IMR-90 (cell line): ENCODE measurements around the gene SPATA2. TPM values are rescaled to one million over a fixed set of nuclear protein-coding genes. Genes with fewer than 3 reads are reported as not detected.

Experiments used
- ATAC-seq: fragments of 200-7000 bp; cut with Tn5 transposase; 2 replicates; pipeline ENCODE4 v1.9.1; 2020; ENCODE audit warnings: low read depth, mild to moderate bottlenecking, moderate library complexity
- BruUV-seq: library from RNA; stranded (reverse); fragments of 400-500 nt; replicated peaks from 2 replicates; lab custom pipeline; 2021; lab: Mats Ljungman, UMichigan
- CTCF ChIA-PET: fragments of 300-600 bp; formaldehyde crosslinking; extraction: SDS; loops from one replicate; lab custom pipeline; 2021; ENCODE audit warnings: antibody characterized with exemption; lab: Yijun Ruan, JAX
- POLR2A ChIA-PET: fragments of 300-600 bp; sonication (Branson Sonifier 250); formaldehyde crosslinking; loops from one replicate; lab custom pipeline; 2022; ENCODE audit warnings: antibody characterized with exemption; ENCODE audit not compliant: unreplicated experiment; lab: Charles Lee
- DNase-seq: peaks from one replicate; pipeline ENCODE4 v3.0.0; 2013
- H2AFZ ChIP-seq: replicated peaks from 2 replicates; pipeline ENCODE3; 2013; ENCODE audit warnings: low read length, mild to moderate bottlenecking; ENCODE audit not compliant: poor library complexity
- H2AK5ac ChIP-seq: 2 replicates; pipeline ENCODE4 v1.6.1; 2013; ENCODE audit warnings: low read depth, low read length, inconsistent platforms
- H2AK9ac ChIP-seq: replicated peaks from 2 replicates; pipeline ENCODE3; 2013; ENCODE audit warnings: mild to moderate bottlenecking, low read depth, low read length, moderate library complexity; ENCODE audit not compliant: poor library complexity
- H2BK120ac ChIP-seq: 2 replicates; pipeline ENCODE4 v1.6.1; 2013; ENCODE audit warnings: low read depth, low read length, inconsistent platforms
- H2BK15ac ChIP-seq: 3 replicates; pipeline ENCODE4 v1.6.1; 2013; ENCODE audit warnings: low read depth, low read length, inconsistent platforms
- H2BK20ac ChIP-seq: 2 replicates; pipeline ENCODE4 v1.6.1; 2013; ENCODE audit warnings: low read depth, mild to moderate bottlenecking, inconsistent platforms, low read length, moderate library complexity
- H2BK5ac ChIP-seq: 2 replicates; pipeline ENCODE4 v1.6.1; 2013; ENCODE audit warnings: mild to moderate bottlenecking, low read depth, low read length, inconsistent platforms; ENCODE audit not compliant: poor library complexity, severe bottlenecking
- H3K14ac ChIP-seq: replicated peaks from 2 replicates; pipeline ENCODE4 v1.6.1; 2013; ENCODE audit warnings: low read depth, low read length, inconsistent platforms
- H3K18ac ChIP-seq: 2 replicates; pipeline ENCODE4 v1.6.1; 2013; ENCODE audit warnings: low read depth, low read length, control low read depth
- H3K23ac ChIP-seq: 2 replicates; pipeline ENCODE4 v1.6.1; 2013; ENCODE audit warnings: low read depth, low read length, inconsistent platforms
- H3K27ac ChIP-seq: 2 replicates; pipeline ENCODE4 v1.5.1; 2013; ENCODE audit warnings: mild to moderate bottlenecking, control low read depth, low read length; ENCODE audit not compliant: insufficient read depth
- H3K27me3 ChIP-seq: 2 replicates; pipeline ENCODE4 v1.6.1; 2013; ENCODE audit warnings: low read length; ENCODE audit not compliant: control insufficient read depth, insufficient read depth
- H3K36me3 ChIP-seq: 2 replicates; pipeline ENCODE4 v1.6.1; 2013; ENCODE audit warnings: low read length, mixed read lengths; ENCODE audit not compliant: control insufficient read depth, insufficient read depth
- H3K4ac ChIP-seq: 2 replicates; pipeline ENCODE4 v1.6.1; 2013; ENCODE audit warnings: low read depth, low read length, inconsistent platforms
- H3K4me1 ChIP-seq: 2 replicates; pipeline ENCODE4 v1.6.1; 2013; ENCODE audit warnings: low read length, mixed read lengths; ENCODE audit not compliant: control insufficient read depth, insufficient read depth
- H3K4me2 ChIP-seq: 2 replicates; pipeline ENCODE4 v1.6.1; 2013; ENCODE audit warnings: low read depth, mild to moderate bottlenecking, control low read depth, low read length, moderate library complexity
- H3K4me3 ChIP-seq: 2 replicates; pipeline ENCODE4 v1.5.1; 2013; ENCODE audit warnings: low read depth, mild to moderate bottlenecking, control low read depth, low read length, moderate library complexity; ENCODE audit not compliant: insufficient read depth
- H3K56ac ChIP-seq: 2 replicates; pipeline ENCODE4 v1.6.1; 2013; ENCODE audit warnings: low read length, inconsistent platforms; ENCODE audit not compliant: insufficient read depth; ENCODE audit errors: extremely low read depth
- H3K79me1 ChIP-seq, 2 experiments: 2 replicates each; pipeline ENCODE4 v1.6.1; 2013; ENCODE audit warnings: low read length in 2 of 2, inconsistent platforms in 1 of 2, low read depth in 1 of 2
- H3K9ac ChIP-seq: 2 replicates; pipeline ENCODE4 v1.6.1; 2013; ENCODE audit warnings: low read depth, low read length, control low read depth
- H3K9me1 ChIP-seq: 2 replicates; pipeline ENCODE4 v1.6.1; 2013; ENCODE audit warnings: low read length, inconsistent platforms; ENCODE audit not compliant: insufficient read depth
- H3K9me3 ChIP-seq: 2 replicates; pipeline ENCODE4 v1.6.1; 2013; ENCODE audit warnings: low read length; ENCODE audit not compliant: control insufficient read depth, insufficient read depth
- H4K20me1 ChIP-seq: 2 replicates; pipeline ENCODE4 v1.6.1; 2013; ENCODE audit warnings: low read length, inconsistent platforms; ENCODE audit not compliant: insufficient read depth
- H4K5ac ChIP-seq: 2 replicates; pipeline ENCODE4 v1.6.1; 2013; ENCODE audit warnings: mild to moderate bottlenecking, low read depth, low read length, control low read depth
- H4K8ac ChIP-seq, 2 experiments: 2 replicates each; pipeline ENCODE4 v1.6.1; 2013; ENCODE audit warnings: low read depth in 2 of 2, low read length in 2 of 2, control low read depth in 1 of 2, inconsistent platforms in 1 of 2
- H4K91ac ChIP-seq: 2 replicates; pipeline ENCODE4 v1.6.1; 2013; ENCODE audit warnings: low read depth, low read length, inconsistent platforms; ENCODE audit not compliant: insufficient read depth
- BHLHE40 ChIP-seq: fragments of 150-350 bp; IDR thresholded peaks from 2 replicates; pipeline ENCODE4 v1.6.1; 2016; ENCODE audit warnings: mild to moderate bottlenecking, low read depth, low read length
- CEBPB ChIP-seq: IDR thresholded peaks from 2 replicates; pipeline ENCODE4 v1.6.1; 2012; ENCODE audit warnings: low read depth, low read length, improper control_type of control experiment
- CTCF ChIP-seq: conservative IDR thresholded peaks from 2 replicates; pipeline ENCODE4 v1.5.1; 2012; ENCODE audit warnings: mild to moderate bottlenecking, low read depth, low read length, improper control_type of control experiment
- ELK1 ChIP-seq: fragments of 150-350 bp; IDR thresholded peaks from 2 replicates; pipeline ENCODE4 v1.6.1; 2016; ENCODE audit warnings: low read depth, mild to moderate bottlenecking, low read length, moderate library complexity, borderline replicate concordance
- FOS ChIP-seq: fragments of 150-350 bp; IDR thresholded peaks from 2 replicates; pipeline ENCODE4 v1.6.1; 2016; ENCODE audit warnings: low read depth, low read length
- MAFK ChIP-seq: IDR thresholded peaks from 2 replicates; pipeline ENCODE4 v1.6.1; 2012; ENCODE audit warnings: low read depth, low read length, improper control_type of control experiment
- MAZ ChIP-seq: IDR thresholded peaks from 2 replicates; pipeline ENCODE4 v1.6.1; 2012; ENCODE audit warnings: low read depth, mild to moderate bottlenecking, low read length, improper control_type of control experiment, moderate library complexity, borderline replicate concordance
- MXI1 ChIP-seq: IDR thresholded peaks from 2 replicates; pipeline ENCODE4 v1.6.1; 2012; ENCODE audit warnings: low read depth, mild to moderate bottlenecking, low read length, moderate library complexity, borderline replicate concordance
- NFE2L2 ChIP-seq: fragments of 150-350 bp; IDR thresholded peaks from 2 replicates; pipeline ENCODE4 v1.6.1; 2016; ENCODE audit warnings: low read depth, mild to moderate bottlenecking, low read length
- POLR2A ChIP-seq: IDR thresholded peaks from 2 replicates; pipeline ENCODE4 v1.6.1; 2012; ENCODE audit warnings: mild to moderate bottlenecking, low read depth, low read length
- RAD21 ChIP-seq: IDR thresholded peaks from 2 replicates; pipeline ENCODE4 v1.6.1; 2012; ENCODE audit warnings: low read length, improper control_type of control experiment
- RCOR1 ChIP-seq: IDR thresholded peaks from 2 replicates; pipeline ENCODE4 v1.6.1; 2012; ENCODE audit warnings: mild to moderate bottlenecking, low read length, improper control_type of control experiment; ENCODE audit not compliant: insufficient replicate concordance
- RFX5 ChIP-seq: IDR thresholded peaks from 2 replicates; pipeline ENCODE4 v1.8.0; 2012; ENCODE audit warnings: low read depth, mild to moderate bottlenecking, low read length, moderate library complexity
- USF2 ChIP-seq: fragments of 150-350 bp; IDR thresholded peaks from 2 replicates; pipeline ENCODE4 v1.6.1; 2017; ENCODE audit warnings: mild to moderate bottlenecking, antibody characterized with exemption, low read length, low read depth
- WGBS, 2 experiments: methylation state at CpG; one replicate each; pipeline versions ENCODE4 v1.1.5 to v1.1.7; 2013; ENCODE audit warnings: missing lambda C conversion rate in 2 of 2; ENCODE audit not compliant: insufficient read length in 1 of 2; ENCODE audit errors: extremely low coverage in 2 of 2; 5-methylcytosine and 5-hydroxymethylcytosine counted together
- dilution Hi-C: fragments of 300-500 bp; cut with HindIII; formaldehyde crosslinking; loops from one replicate; pipeline ENCODE4 v1.14.3; 2018; ENCODE audit warnings: low sequenced_read_pairs; ENCODE audit not compliant: unreplicated experiment
- in situ Hi-C: fragments of 300-500 bp; cut with MboI; formaldehyde crosslinking; loops from 3 replicates; pipeline ENCODE4 v1.14.3; 2019; ENCODE audit warnings: low sequenced_read_pairs, inconsistent platforms, mixed read lengths
- intact Hi-C: fragments of 100-400 bp; cut with micrococcal nuclease; formaldehyde crosslinking; loops from 2 replicates; pipeline ENCODE4 v1.10.0; 2022
- polyA plus RNA-seq, 3 experiments: library from polyadenylated mRNA; depleted of rRNA; stranded (reverse); fragments of >200 nt; gene quantifications; 2 replicates each; pipeline ENCODE4 v1.2.3, GENCODE V29; 2012; ENCODE audit warnings: low replicate concordance in 1 of 3
- total RNA-seq: library from RNA; depleted of rRNA; stranded (reverse); fragments of >200 nt; gene quantifications from 2 replicates; pipeline ENCODE4 v1.2.3, GENCODE V29; 2012

SPATA2 gene
- total and polyA plus RNA-seq, 2 of the 4 experiments (the other 2 are of a cell fraction): 1.3 to 4.5 TPM

- Histone ChIP-seq H3K56ac (no peak overlapping the region), H3K79me1 (peaks cover 15 to 58% of the 10 kb centered on the region in 2 experiments; a peak in 3 of 4 replicates), H2AK9ac (peak overlapping the region; percentile 99), H3K4me2 (peak overlapping the region; percentile 87), H3K18ac (no peak overlapping the region), H3K9me1 (peaks cover 3% of the 10 kb centered on the region; the same call in 1 of the 2 replicates), H2BK5ac (no peak overlapping the region), H2AFZ (peak overlapping the region; percentile 100), H4K20me1 (peaks cover 37% of the 10 kb centered on the region), H3K27me3 (no peaks in the 10 kb centered on the region), H2BK15ac (no peak overlapping the region), H4K8ac (peak overlapping the region; percentile 55 to 93; a peak in 2 of 4 replicates), H4K5ac (no peak overlapping the region), H3K4ac (peak overlapping the region; percentile 52; the same call in 1 of the 2 replicates), H3K9me3 (no peaks in the 10 kb centered on the region), H2AK5ac (peak overlapping the region; percentile 65; the same call in 1 of the 2 replicates), H3K4me3 (peak overlapping the region; percentile 90), H3K27ac (peak overlapping the region; percentile 99), H3K23ac (peak overlapping the region; percentile 72; the same call in 1 of the 2 replicates), H3K36me3 (peaks cover 5% of the 10 kb centered on the region), H3K14ac (peak overlapping the region; percentile 69), H2BK120ac (no peak overlapping the region), H3K9ac (peak overlapping the region; percentile 99), H4K91ac (no peak overlapping the region), H3K4me1 (peaks cover 9% of the 10 kb centered on the region), H2BK20ac (no peak overlapping the region)
- DNase-seq (no peak), ATAC-seq (peak; percentile 2; the same call in 1 of the 2 replicates)
- intact Hi-C loops: no loop called here
- in situ Hi-C loops: no loop called here
- 50% methylated on average over 1 of the region's 19 CpGs; no CpG with 5 or more reads in 1 of the 2 experiments for WGBS, 2 experiments
- ChIA-PET POLR2A (interaction anchor here (0.6 kb wide), 1 partner anchor 501 kb away, joined by 3 read pairs; no protein-coding TSS in a partner anchor), CTCF (interaction anchor here (1.2 kb wide), 1 partner anchor 11 kb away, joined by 8 read pairs; no protein-coding TSS in a partner anchor)
- no TSS peak for BruUV-seq
- dilution Hi-C loops: no loop called here
- TF ChIP-seq MXI1: no peak
- no peak for TF ChIP-seq RAD21
- no peak for TF ChIP-seq RFX5
- TF ChIP-seq POLR2A: no peak
- no peak for TF ChIP-seq RCOR1
- TF ChIP-seq BHLHE40: no peak
- TF ChIP-seq NFE2L2: no peak
- TF ChIP-seq MAZ: no peak
- no peak for TF ChIP-seq ELK1
- TF ChIP-seq FOS: no peak
- TF ChIP-seq CTCF: no peak
- TF ChIP-seq MAFK: no peak
- no peak for TF ChIP-seq USF2
- no peak for TF ChIP-seq CEBPB
Measured at GRCh38 chr20:49914310-49915117, 815 bp downstream of the SPATA2 start.
